Adipose tissue (tissue), 3 donors: ENCODE data around the gene CCDC146. TPM values are rescaled to one million over a fixed set of nuclear protein-coding genes. Genes with fewer than 3 reads are reported as not detected.
"Not testable (repeated sequence)": the region's sequence is repeated elsewhere in the genome, so short reads cannot be mapped to it uniquely, and the experiment has no call there.

Experiments used
- H3K27ac ChIP-seq: one replicate; pipeline ENCODE4 v1.5.1; 2013; ENCODE audit warnings: low read depth, low read length
- WGBS, 3 donors: extraction: QIAGEN DNeasy Blood & Tissue Kit; methylation state at CpG; one replicate each; pipeline ENCODE4 v1.1.7; 2013; 5-methylcytosine and 5-hydroxymethylcytosine counted together
- polyA plus RNA-seq, 3 donors: library from polyadenylated mRNA; stranded (reverse); fragments of 200-250 nt; gene quantifications; one replicate each; pipeline ENCODE4 v1.2.3, GENCODE V29; 2013
- donor health status: healthy with polysubstance abuse.
- donor health status: Bipolar disorder and iron deficiency.
- donor health status: healthy.

CCDC146 gene
- 10 to 100 TPM in 1 of 3 donors, 1 to 10 TPM in 2; 1.5 to 15.7 (median 2.9) TPM for polyA plus RNA-seq

DNA sequence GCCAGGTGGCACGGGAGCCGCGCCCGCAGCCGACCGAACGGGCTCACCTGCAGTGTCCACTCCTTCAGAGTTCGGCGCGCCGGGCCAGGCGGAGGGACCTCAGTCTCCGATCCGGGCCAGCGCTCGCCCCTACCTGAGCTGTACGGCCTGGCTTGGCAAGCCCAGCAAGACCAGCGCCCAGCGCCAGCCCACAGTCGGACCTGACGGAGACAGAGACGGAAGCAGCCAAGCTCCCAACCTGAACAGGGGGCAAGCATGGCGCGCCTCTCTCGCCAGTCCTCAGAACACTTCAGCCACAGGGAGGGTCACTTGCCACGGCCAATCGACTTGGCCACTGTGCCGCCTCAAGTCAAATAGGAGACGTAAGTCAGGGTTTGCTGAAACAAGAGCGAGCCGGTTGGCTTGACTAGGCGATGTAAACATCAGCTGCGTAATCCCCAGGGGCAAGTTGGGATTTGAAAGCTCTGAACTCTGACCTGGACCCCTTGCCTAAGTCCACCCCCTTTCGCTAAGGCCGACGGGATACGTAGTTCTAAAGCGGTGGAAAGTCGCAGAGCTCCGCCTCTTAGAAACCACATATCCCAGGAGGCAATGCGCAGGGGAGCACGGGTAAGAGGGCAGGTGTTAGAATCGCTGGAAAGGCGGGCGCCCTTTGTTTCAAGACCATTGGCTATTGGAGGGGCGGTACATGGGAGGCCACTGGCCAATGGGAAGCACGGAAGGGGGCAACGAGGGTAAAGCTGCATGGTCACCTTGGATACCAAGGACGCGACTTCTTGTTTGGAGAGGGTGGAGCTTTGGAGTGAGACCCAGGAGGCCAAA lies at the start of gene CCDC146:
Gene CCDC146 (plus strand): TSS at position 756 of the 822 bp plus-strand sequence. CDS start 45,054 bp downstream, outside the sequence.
- WGBS, 3 donors: 0 to 1% (median 0%) methylated on average over 48 of the region's 50 CpGs
- not testable (repeated sequence) for H3K27ac ChIP-seq

GRCh38 chr7:77074786-77075396 lies 47.5 kb upstream of the CCDC146 start:
- not testable (repeated sequence) for H3K27ac ChIP-seq
- WGBS, 3 donors: 90 to 100% (median 98%) methylated on average over 3 to 4 of the region's 6 CpGs

DNA sequence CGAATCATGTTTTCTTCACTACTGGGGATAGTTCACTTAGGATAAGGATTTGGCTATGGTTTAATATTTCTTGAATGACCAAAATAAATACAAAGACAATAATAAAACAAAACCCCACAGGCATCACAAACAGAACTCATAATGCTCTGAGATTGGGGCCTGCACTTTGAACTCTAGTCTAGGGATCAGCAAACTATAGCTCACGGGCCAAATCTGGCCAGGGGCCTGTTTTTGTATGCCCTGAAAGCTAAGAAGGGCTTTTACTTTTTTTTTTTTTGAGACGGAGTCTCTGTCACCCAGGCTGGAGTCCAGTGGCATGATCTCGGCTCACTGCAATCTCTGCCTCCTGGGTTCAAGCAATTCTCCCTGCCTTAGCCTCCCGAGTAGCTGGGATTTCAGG lies 45.4 kb upstream of the CCDC146 start:
- 84 to 98% (median 90%) methylated on average over 4 to 5 of the region's 5 CpGs for WGBS, 3 donors
- H3K27ac ChIP-seq: not testable (repeated sequence)

- not testable (repeated sequence) for H3K27ac ChIP-seq
Observed at GRCh38 chr7:77079112-77079511, 43.3 kb upstream of the CCDC146 start.

DNA sequence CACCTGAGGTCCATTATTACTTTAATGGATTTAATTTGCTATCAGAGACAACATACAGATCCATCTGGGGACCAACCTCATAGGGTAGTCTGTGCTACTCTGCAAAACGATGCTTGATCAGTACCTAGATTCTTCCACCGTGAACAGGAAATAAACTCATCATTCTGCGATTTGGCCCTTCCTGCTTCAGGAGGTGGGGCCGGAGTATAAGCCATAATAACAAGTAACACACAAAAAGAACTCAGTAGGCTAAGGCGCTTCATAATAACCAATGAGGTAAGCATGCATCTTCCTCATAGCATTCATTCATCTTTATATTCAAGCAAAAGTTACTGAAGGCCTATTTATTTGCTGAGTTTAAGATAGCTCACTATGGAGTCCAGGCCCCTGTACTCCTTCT lies 42.8 kb upstream of the CCDC146 start:
- 61 to 73% (median 65%) methylated on average over 4 to 5 of the region's 5 CpGs for WGBS, 3 donors
- H3K27ac ChIP-seq: not testable (repeated sequence)

GRCh38 chr7:77080236-77080635 lies 42.2 kb upstream of the CCDC146 start:
- WGBS, 3 donors: 84 to 100% (median 90%) methylated on average over 1 to 2 of the region's 2 CpGs
- not testable (repeated sequence) for H3K27ac ChIP-seq

DNA sequence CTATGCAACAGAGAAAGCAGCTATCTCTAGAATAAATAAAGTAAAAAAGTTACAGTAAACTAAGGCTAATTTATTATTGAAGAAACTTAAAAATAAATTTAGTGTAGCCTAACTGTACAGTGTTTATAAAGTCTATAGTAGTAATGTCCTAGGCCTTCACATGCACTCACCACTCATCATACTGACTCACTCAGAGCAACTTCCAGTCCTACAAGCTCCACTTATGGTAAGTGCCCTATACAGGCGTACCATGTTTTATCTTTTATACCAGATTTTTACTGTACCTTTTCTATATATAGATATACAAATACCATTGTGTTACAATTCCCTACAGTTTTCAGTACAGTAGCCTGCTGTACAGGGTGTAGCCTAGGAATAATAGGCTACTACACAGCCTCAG lies 40.2 kb upstream of the CCDC146 start:
- 96 to 99% (median 96%) methylated on average over 1 of the region's 1 CpG for WGBS, 3 donors
- not testable (repeated sequence) for H3K27ac ChIP-seq

DNA sequence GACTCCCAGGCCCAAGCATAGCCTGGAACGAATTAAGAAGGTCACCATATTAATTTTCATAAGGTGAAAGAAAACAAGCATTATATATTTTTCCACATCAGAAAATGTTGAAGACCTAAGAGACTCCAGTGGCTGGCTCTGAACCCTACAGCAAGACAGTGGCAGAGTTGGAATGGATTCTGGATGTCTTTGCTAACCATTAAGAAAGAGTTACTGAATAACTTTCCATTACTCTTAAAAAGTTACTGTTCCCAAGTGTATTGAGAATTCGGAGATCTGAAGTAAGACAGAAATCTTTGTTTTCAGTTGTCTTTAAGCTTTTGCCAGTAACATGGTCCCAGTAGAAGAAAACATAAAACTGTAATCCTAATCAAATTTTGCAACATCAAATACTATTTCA lies 30.1 kb upstream of the CCDC146 start:
- H3K27ac ChIP-seq: not testable (repeated sequence)
- WGBS, 3 donors: 26 to 65% (median 33%) methylated on average over 2 of the region's 2 CpGs

DNA sequence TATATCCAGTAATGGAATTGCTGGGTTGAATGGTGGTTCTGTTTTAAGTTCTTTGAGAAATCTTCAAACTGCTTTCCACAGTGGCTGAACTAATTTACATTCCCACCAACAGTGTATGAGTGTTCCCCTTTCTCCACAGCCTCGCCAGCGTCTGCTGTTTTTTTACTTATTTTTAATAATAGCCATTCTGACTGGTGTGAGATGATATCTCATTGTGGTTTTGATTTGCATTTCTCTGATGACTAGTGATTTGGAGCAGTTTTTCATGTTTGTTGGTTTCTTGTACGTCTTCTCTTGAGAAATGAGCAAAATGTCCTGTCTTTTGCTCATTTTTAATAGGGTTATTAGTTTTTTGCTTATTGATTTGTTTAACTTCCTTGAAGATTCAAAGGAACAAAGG lies 21.9 kb upstream of the CCDC146 start:
- WGBS, 3 donors: 90 to 97% (median 91%) methylated on average over 3 of the region's 3 CpGs
- H3K27ac ChIP-seq: not testable (repeated sequence)

- H3K27ac ChIP-seq: not testable (repeated sequence)
- 87 to 91% (median 90%) methylated on average over 1 of the region's 1 CpG for WGBS, 3 donors
Observed at GRCh38 chr7:77101187-77101586, 21.2 kb upstream of the CCDC146 start.

DNA sequence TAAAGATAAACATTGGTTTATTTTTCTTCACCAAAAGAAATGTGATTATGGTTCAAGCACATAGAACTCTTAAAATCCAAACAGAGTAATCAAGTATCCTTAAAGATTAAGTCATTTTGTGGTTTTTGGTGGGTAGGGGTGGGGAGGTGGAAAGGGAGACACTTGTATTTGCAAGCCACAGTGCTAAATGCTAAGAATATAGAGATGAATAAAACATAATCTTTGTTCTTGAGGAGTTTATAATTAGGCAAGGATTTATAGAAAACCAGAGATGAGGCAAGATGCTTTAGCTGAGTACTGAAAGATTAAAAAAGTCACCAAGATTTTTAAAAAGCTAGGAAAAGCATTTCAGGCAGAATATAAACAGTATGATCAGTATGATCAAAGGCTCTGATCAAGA lies 19.7 kb upstream of the CCDC146 start:
- not testable (repeated sequence) for H3K27ac ChIP-seq

GRCh38 chr7:77105904-77106303 lies 16.5 kb upstream of the CCDC146 start:
- 86 to 98% (median 89%) methylated on average over 3 of the region's 3 CpGs for WGBS, 3 donors
- H3K27ac ChIP-seq: not testable (repeated sequence)

DNA sequence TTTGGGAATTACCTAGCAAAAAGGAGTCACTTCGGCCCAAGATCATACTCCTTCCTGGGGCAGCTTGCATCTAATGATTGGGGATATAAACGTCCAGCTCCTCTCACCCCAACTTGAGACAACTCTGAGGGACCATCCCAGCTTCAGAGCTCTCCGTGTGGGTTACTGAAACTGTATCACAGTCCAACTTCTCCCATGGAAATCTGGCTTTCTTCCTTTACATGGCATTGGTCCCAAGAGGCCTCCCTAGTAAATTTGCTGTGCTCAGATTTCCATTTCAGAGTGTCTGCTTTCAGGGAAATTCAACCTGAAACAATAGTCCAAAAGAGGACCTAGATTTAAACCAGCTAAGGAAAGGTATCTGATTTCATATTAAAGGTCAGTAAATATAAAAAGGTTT lies 14.8 kb upstream of the CCDC146 start:
- WGBS, 3 donors: 37 to 53% (median 42%) methylated on average over 3 of the region's 3 CpGs
- not testable (repeated sequence) for H3K27ac ChIP-seq

DNA sequence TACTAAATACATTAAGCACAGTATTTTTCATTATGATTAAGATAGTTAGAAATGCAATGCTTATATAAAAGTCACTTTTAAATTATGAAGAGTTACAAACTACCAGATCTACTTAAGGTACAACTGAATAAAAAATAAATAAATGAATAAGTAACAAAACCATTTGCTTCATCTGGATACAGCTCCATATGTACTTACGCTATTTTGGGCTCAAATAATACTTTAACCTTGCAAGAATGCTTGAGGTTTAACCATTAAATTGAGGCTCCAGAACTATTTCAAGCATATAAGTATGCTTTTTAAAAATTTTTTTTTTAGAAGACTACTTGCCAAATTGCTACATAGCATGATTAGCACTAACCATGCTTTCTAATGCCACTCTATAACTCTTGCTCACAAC lies 14.1 kb upstream of the CCDC146 start:
- not testable (repeated sequence) for H3K27ac ChIP-seq
- WGBS, 3 donors: 86 to 98% (median 96%) methylated on average over 1 of the region's 1 CpG

GRCh38 chr7:77112719-77113306 lies 9.6 kb upstream of the CCDC146 start:
- not testable (repeated sequence) for H3K27ac ChIP-seq
- WGBS, 3 donors: 8 to 49% (median 38%) methylated on average over 1 to 2 of the region's 2 CpGs

GRCh38 chr7:77125486-77125885 lies 3.1 kb downstream of the CCDC146 start:
- 13 to 29% (median 18%) methylated on average over 1 of the region's 1 CpG for WGBS, 3 donors
- not testable (repeated sequence) for H3K27ac ChIP-seq

DNA sequence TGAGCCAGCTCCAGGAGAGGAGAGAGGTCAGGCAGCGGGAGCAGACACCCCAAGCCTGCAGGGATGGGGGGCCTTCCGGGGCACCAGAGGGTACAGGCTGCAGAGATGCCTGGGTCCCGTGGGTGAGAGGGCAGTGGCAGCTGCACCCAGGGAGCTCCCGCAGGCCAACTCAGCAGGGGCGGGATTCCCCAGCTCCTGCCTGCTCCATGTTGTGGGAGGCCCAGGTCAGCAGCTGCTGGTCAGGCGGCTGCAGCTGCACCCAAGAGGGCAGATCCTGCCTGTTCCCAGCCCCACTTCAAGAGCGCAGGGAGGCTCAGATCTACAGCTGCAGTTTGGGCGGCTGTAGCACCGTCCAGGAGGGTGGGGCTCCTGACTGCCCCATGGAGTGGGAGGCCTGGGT lies 4.6 kb downstream of the CCDC146 start:
- not testable (repeated sequence) for H3K27ac ChIP-seq
- 83 to 88% (median 87%) methylated on average over 8 to 9 of the region's 9 CpGs for WGBS, 3 donors

DNA sequence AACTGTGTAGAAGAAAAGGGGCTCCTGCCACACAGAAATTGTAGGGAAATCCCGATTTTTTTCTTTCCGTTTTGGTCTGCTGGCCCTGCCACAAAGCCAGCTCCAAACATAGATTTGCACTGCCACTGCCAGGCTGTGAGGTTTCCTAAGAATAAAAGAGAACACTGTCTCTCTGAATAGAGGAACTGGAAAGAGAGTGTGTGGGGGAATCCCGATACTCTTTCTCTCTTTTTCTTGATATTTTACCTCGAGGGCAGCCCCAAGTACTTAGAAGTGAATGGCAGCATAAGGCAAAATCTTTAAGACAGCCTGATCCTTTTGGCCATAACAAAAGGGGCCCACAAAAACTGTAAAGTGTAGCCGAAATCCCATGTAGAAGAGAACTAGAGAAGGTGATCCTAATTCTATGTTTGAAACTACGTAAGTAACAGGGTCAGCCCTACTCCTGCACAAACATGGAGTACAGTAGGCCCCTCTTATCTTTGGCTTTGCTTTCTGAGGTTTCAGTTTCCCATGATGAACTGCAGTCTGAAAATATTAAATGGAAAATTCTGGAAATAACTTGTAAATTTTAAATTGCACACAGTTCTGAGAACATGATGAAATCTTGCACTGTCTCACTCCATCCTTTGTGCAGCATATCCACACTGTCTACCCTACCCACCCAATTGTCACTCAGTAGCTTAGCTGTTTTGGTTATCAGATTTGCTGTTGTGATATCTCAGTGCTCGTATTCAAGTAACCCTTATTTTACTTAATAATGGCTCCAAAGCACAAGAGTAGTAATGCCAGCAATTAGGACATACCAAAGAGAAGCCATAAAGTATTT lies 6.4 kb downstream of the CCDC146 start:
- H3K27ac ChIP-seq: not testable (repeated sequence)
- 53 to 71% (median 59%) methylated on average over 5 of the region's 7 CpGs for WGBS, 3 donors

- 90 to 97% (median 96%) methylated on average over 1 of the region's 3 CpGs for WGBS, 3 donors
- H3K27ac ChIP-seq: not testable (repeated sequence)
Observed at GRCh38 chr7:77131781-77132180, 9.4 kb downstream of the CCDC146 start.
